Left renal pelvis (tissue), 4 donors: ENCODE data around the gene EXOC6B. TPM values are rescaled to one million over a fixed set of nuclear protein-coding genes. Genes with fewer than 3 reads are reported as not detected.

Experiments
- DNase-seq, 4 donors: peaks; one replicate each; pipeline ENCODE4 v3.0.0-alpha.2; 2013; ENCODE audit warnings: low read depth in 4 of 4, low spot score in 3 of 4
- polyA plus RNA-seq, 4 donors: library from polyadenylated mRNA; unstranded; fragments of 120-200 nt; gene quantifications; one replicate each; pipeline ENCODE4 v1.2.1, GENCODE V29; 2013; ENCODE audit not compliant: insufficient read length in 4 of 4

Gene EXOC6B
- polyA plus RNA-seq, 4 donors: 21.9 to 25.3 (median 24.0) TPM

- DNase-seq: no peak
These were observed 670.7 kb downstream of the EXOC6B start for GRCh38 chr2:72155151-72155550.

GRCh38 chr2:72154386-72154975 is 671.4 kb downstream of the EXOC6B start:
- no peak for DNase-seq

- DNase-seq: no peak
These were observed 671.9 kb downstream of the EXOC6B start for GRCh38 chr2:72153924-72154323.

- no peak for DNase-seq
These were observed 672.6 kb downstream of the EXOC6B start for GRCh38 chr2:72153026-72153791.

GRCh38 chr2:72150861-72151356 is 674.9 kb downstream of the EXOC6B start:
- DNase-seq: no peak

GRCh38 chr2:72150157-72150860 is 675.5 kb downstream of the EXOC6B start:
- peak in 2 of 4 donors; percentile 68 to 73 for DNase-seq

GRCh38 chr2:72149556-72150156 is 676.2 kb downstream of the EXOC6B start:
- DNase-seq: no peak

- DNase-seq: no peak
These were observed 676.8 kb downstream of the EXOC6B start for GRCh38 chr2:72148837-72149555.

- DNase-seq: no peak
These were observed 677.6 kb downstream of the EXOC6B start for GRCh38 chr2:72148003-72148836.

GRCh38 chr2:72147303-72147971 is 678.4 kb downstream of the EXOC6B start, which contains the start of gene CYP26B1:
Gene CYP26B1 (minus strand): TSS chr2:72147862. CDS start chr2:72147834, 28 bp downstream.
- no peak for DNase-seq

- no peak for DNase-seq
These were observed 679.2 kb downstream of the EXOC6B start for GRCh38 chr2:72146347-72147302.

- DNase-seq: no peak
These were observed 680.0 kb downstream of the EXOC6B start for GRCh38 chr2:72145658-72146329.

- DNase-seq: no peak
These were observed 680.6 kb downstream of the EXOC6B start for GRCh38 chr2:72145289-72145657.

- DNase-seq: no peak
These were observed 681.1 kb downstream of the EXOC6B start for GRCh38 chr2:72144632-72145288.

- DNase-seq: no peak
These were observed 681.6 kb downstream of the EXOC6B start for GRCh38 chr2:72144274-72144631.

GRCh38 chr2:72143441-72144273 is 682.2 kb downstream of the EXOC6B start:
- DNase-seq: no peak
